ENCODE results near the gene ACACB.

The ACACB gene

GRCh38 chr12:109277255-109277898, 161.0 kb downstream of the ACACB start:
- no peak for DNase-seq (ENCODE audit: low spot score)

- DNase-seq (ENCODE audit: low spot score) = peak; percentile 37
These were observed 161.7 kb downstream of the ACACB start for GRCh38 chr12:109277899-109278762.

- DNase-seq (ENCODE audit: low spot score) = no peak
These were observed 162.5 kb downstream of the ACACB start for GRCh38 chr12:109278912-109279311.

GRCh38 chr12:109279525-109279924, 163.1 kb downstream of the ACACB start:
- DNase-seq (ENCODE audit: low spot score) = no peak

GRCh38 chr12:109281452-109281851, 165.1 kb downstream of the ACACB start:
- DNase-seq (ENCODE audit: low spot score) = no peak

GRCh38 chr12:109284392-109284791, 168.0 kb downstream of the ACACB start:
- DNase-seq (ENCODE audit: low spot score) = no peak

GRCh38 chr12:109286252-109286651, 169.9 kb downstream of the ACACB start:
- DNase-seq (ENCODE audit: low spot score) = no peak

GRCh38 chr12:109286652-109287051, 170.3 kb downstream of the ACACB start:
- no peak for DNase-seq (ENCODE audit: low spot score)

- DNase-seq (ENCODE audit: low spot score) = no peak
These were observed 170.8 kb downstream of the ACACB start for GRCh38 chr12:109287181-109287580.

GRCh38 chr12:109287811-109288469, 171.6 kb downstream of the ACACB start:
- no peak for DNase-seq (ENCODE audit: low spot score)

GRCh38 chr12:109288571-109288970, 172.2 kb downstream of the ACACB start:
- DNase-seq (ENCODE audit: low spot score) = no peak

GRCh38 chr12:109289004-109289403, 172.6 kb downstream of the ACACB start:
- DNase-seq (ENCODE audit: low spot score) = no peak

- DNase-seq (ENCODE audit: low spot score) = no peak
These were observed 173.2 kb downstream of the ACACB start for GRCh38 chr12:109289551-109289950.

- no peak for DNase-seq (ENCODE audit: low spot score)
These were observed 173.7 kb downstream of the ACACB start for GRCh38 chr12:109290061-109290460.

- no peak for DNase-seq (ENCODE audit: low spot score)
These were observed 174.7 kb downstream of the ACACB start for GRCh38 chr12:109291117-109291516.

- DNase-seq (ENCODE audit: low spot score) = peak; percentile 86
These were observed 175.3 kb downstream of the ACACB start for GRCh38 chr12:109291521-109292341.

- DNase-seq (ENCODE audit: low spot score) = no peak
These were observed 175.9 kb downstream of the ACACB start for GRCh38 chr12:109292342-109292711.

GRCh38 chr12:109293106-109293505, 176.7 kb downstream of the ACACB start:
- DNase-seq (ENCODE audit: low spot score) = no peak

GRCh38 chr12:109294286-109294796, 178.0 kb downstream of the ACACB start:
- DNase-seq (ENCODE audit: low spot score) = no peak

- no peak for DNase-seq (ENCODE audit: low spot score)
These were observed 179.5 kb downstream of the ACACB start for GRCh38 chr12:109295764-109296425.

GRCh38 chr12:109296431-109296830, 180.0 kb downstream of the ACACB start:
- DNase-seq (ENCODE audit: low spot score) = no peak
